ENCODE measurements around the gene FGD3.

- TF ChIP-seq, protein P1, sequence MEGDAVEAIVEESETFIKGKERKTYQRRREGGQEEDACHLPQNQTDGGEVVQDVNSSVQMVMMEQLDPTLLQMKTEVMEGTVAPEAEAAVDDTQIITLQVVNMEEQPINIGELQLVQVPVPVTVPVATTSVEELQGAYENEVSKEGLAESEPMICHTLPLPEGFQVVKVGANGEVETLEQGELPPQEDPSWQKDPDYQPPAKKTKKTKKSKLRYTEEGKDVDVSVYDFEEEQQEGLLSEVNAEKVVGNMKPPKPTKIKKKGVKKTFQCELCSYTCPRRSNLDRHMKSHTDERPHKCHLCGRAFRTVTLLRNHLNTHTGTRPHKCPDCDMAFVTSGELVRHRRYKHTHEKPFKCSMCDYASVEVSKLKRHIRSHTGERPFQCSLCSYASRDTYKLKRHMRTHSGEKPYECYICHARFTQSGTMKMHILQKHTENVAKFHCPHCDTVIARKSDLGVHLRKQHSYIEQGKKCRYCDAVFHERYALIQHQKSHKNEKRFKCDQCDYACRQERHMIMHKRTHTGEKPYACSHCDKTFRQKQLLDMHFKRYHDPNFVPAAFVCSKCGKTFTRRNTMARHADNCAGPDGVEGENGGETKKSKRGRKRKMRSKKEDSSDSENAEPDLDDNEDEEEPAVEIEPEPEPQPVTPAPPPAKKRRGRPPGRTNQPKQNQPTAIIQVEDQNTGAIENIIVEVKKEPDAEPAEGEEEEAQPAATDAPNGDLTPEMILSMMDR (IDR thresholded peaks at IDR 0.05): no peak
- no peak for TF ChIP-seq POLR2A (IDR thresholded peaks at IDR 0.05)
Observed at GRCh38 chr9:92961627-92962302, 14.4 kb downstream of the FGD3 start.
